H1 (cell line): ENCODE measurements around the gene SLC16A8. TPM values are rescaled to one million over a fixed set of nuclear protein-coding genes. Genes with fewer than 3 reads are reported as not detected.

ENCODE experiments used
- CTCF ChIA-PET: fragments of 300-600 bp; sonication (Branson Sonifier 250); formaldehyde crosslinking; loops from one replicate; lab custom pipeline; 2021; ENCODE audit not compliant: partially characterized antibody; lab: Charles Lee
- POLR2A ChIA-PET: fragments of 300-600 bp; sonication (Branson Sonifier 250); formaldehyde crosslinking; loops from one replicate; lab custom pipeline; 2021; ENCODE audit warnings: inconsistent platforms; ENCODE audit not compliant: partially characterized antibody; lab: Charles Lee
- DNase-seq, 2 experiments: peaks; one replicate each; pipeline versions ENCODE4 v3.0.0 to v3.0.0-alpha.2; 2010 to 2022; ENCODE audit warnings: low spot score in 2 of 2, low read depth in 1 of 2, mixed read lengths in 1 of 2
- FAIRE-seq: peaks from 2 replicates; lab custom pipeline; 2011; peaks lifted over from hg19 to GRCh38; lab: Jason Lieb, UNC
- H2AFZ ChIP-seq: 2 replicates; pipeline ENCODE4 v1.8.1; 2012; ENCODE audit warnings: low read length, inconsistent platforms
- H2AK5ac ChIP-seq: 2 replicates; pipeline ENCODE4 v1.6.1; 2013; ENCODE audit warnings: low read depth, low read length
- H2BK120ac ChIP-seq: replicated peaks from 2 replicates; pipeline ENCODE3; 2013; ENCODE audit warnings: low read depth, low read length, inconsistent platforms
- H2BK12ac ChIP-seq: 2 replicates; pipeline ENCODE4 v1.6.1; 2013; ENCODE audit warnings: low read depth, low read length
- H2BK15ac ChIP-seq: 2 replicates; pipeline ENCODE4 v1.6.1; 2013; ENCODE audit warnings: low read length
- H2BK20ac ChIP-seq: 2 replicates; pipeline ENCODE4 v1.6.1; 2013; ENCODE audit warnings: low read length
- H2BK5ac ChIP-seq: 2 replicates; pipeline ENCODE4 v1.6.1; 2013; ENCODE audit warnings: low read depth, low read length
- H3K14ac ChIP-seq: 2 replicates; pipeline ENCODE4 v1.6.1; 2013; ENCODE audit warnings: inconsistent platforms; ENCODE audit not compliant: insufficient read length
- H3K18ac ChIP-seq: 2 replicates; pipeline ENCODE4 v1.6.1; 2013; ENCODE audit warnings: low read length; ENCODE audit errors: extremely low read depth
- H3K23ac ChIP-seq: 2 replicates; pipeline ENCODE4 v1.6.1; 2013; ENCODE audit warnings: inconsistent platforms; ENCODE audit not compliant: insufficient read length
- H3K23me2 ChIP-seq: 2 replicates; pipeline ENCODE4 v1.6.1; 2013; ENCODE audit warnings: low read depth, low read length
- H3K27ac ChIP-seq: 2 replicates; pipeline ENCODE4 v1.6.1; 2011; ENCODE audit warnings: low read depth, low read length, inconsistent platforms
- H3K27me3 ChIP-seq, 4 experiments: replicated peaks in 1 of 4; 1 replicate in 1 of 4; 2 replicates in 3 of 4; pipeline versions ENCODE4 v1.6.1 to v1.8.1; 2011 to 2013; ENCODE audit warnings: low read length in 3 of 4, mild to moderate bottlenecking in 3 of 4, inconsistent platforms in 2 of 4, mixed read lengths in 2 of 4, moderate library complexity in 1 of 4; ENCODE audit not compliant: control insufficient read depth in 3 of 4, insufficient read depth in 3 of 4; ENCODE audit errors: extremely low read depth in 1 of 4
- H3K36me3 ChIP-seq, 4 experiments: 2 replicates each; pipeline versions ENCODE4 v1.6.1 to v1.8.1; 2011 to 2013; ENCODE audit warnings: mild to moderate bottlenecking in 4 of 4, low read length in 3 of 4, moderate library complexity in 2 of 4, control low read depth in 1 of 4, inconsistent platforms in 1 of 4; ENCODE audit not compliant: insufficient read depth in 4 of 4, control insufficient read depth in 2 of 4
- H3K4ac ChIP-seq: replicated peaks from 2 replicates; pipeline ENCODE3; 2013; ENCODE audit warnings: low read length, low read depth, mixed read lengths, inconsistent platforms; ENCODE audit not compliant: insufficient read length
- H3K4me1 ChIP-seq, 4 experiments: replicated peaks in 1 of 4; 1 replicate in 1 of 4; 2 replicates in 3 of 4; pipeline versions ENCODE4 v1.6.1 to v1.8.1; 2011 to 2013; ENCODE audit warnings: low read length in 3 of 4, inconsistent platforms in 2 of 4, mixed read lengths in 1 of 4; ENCODE audit not compliant: insufficient read depth in 4 of 4, control insufficient read depth in 3 of 4
- H3K4me2 ChIP-seq, 2 experiments: 2 replicates each; pipeline versions ENCODE4 v1.6.1 to v1.8.1; 2011 to 2013; ENCODE audit warnings: low read depth in 2 of 2, low read length in 2 of 2, control low read depth in 1 of 2, inconsistent platforms in 1 of 2, mild to moderate bottlenecking in 1 of 2; ENCODE audit not compliant: insufficient read depth in 1 of 2
- H3K4me3 ChIP-seq, 4 experiments: fragments of 200-600, 300-600 bp in 1 of 4; sonication (generic), shearing (Covaris generic), sonication (Bioruptor Twin) in 1 of 4; 2 replicates each; pipeline versions ENCODE4 v1.5.1 to v1.8.1; 2011 to 2016; ENCODE audit warnings: low read length in 4 of 4, low read depth in 3 of 4, control low read depth in 2 of 4, inconsistent platforms in 2 of 4, mild to moderate bottlenecking in 2 of 4, mixed read lengths in 1 of 4, moderate library complexity in 1 of 4; ENCODE audit not compliant: insufficient read depth in 2 of 4; ENCODE audit errors: extremely low read depth in 1 of 4
- H3K56ac ChIP-seq: replicated peaks from 2 replicates; pipeline ENCODE3; 2013; ENCODE audit warnings: low read depth, mild to moderate bottlenecking, mixed read lengths, low read length, inconsistent platforms; ENCODE audit not compliant: insufficient read length
- H3K79me1 ChIP-seq: 2 replicates; pipeline ENCODE4 v1.6.1; 2013; ENCODE audit warnings: low read depth, low read length, control low read depth
- H3K79me2 ChIP-seq, 2 experiments: 2 replicates each; pipeline versions ENCODE4 v1.6.1 to v1.8.1; 2012 to 2013; ENCODE audit warnings: low read length in 2 of 2, mild to moderate bottlenecking in 2 of 2, inconsistent platforms in 1 of 2; ENCODE audit not compliant: insufficient read depth in 2 of 2, control insufficient read depth in 1 of 2
- H3K9ac ChIP-seq, 4 experiments: replicated peaks in 1 of 4; 1 replicate in 1 of 4; 2 replicates in 3 of 4; pipeline versions ENCODE4 v1.6.1 to v1.8.1; 2011 to 2013; ENCODE audit warnings: low read depth in 3 of 4, low read length in 3 of 4, control low read depth in 2 of 4, mild to moderate bottlenecking in 2 of 4, moderate library complexity in 2 of 4, inconsistent platforms in 1 of 4; ENCODE audit errors: extremely low read depth in 1 of 4
- H3K9me3 ChIP-seq, 2 experiments: 2 replicates each; pipeline versions ENCODE4 v1.6.1 to v1.8.1; 2012 to 2013; ENCODE audit warnings: mild to moderate bottlenecking in 2 of 2, moderate library complexity in 2 of 2, control low read depth in 1 of 2, inconsistent platforms in 1 of 2, low read depth in 1 of 2, low read length in 1 of 2, mixed read lengths in 1 of 2; ENCODE audit not compliant: insufficient read depth in 2 of 2
- H4K20me1 ChIP-seq, 2 experiments: replicated peaks in 1 of 2; 2 replicates each; pipeline versions ENCODE3 to v1.8.1; 2011 to 2013; ENCODE audit warnings: inconsistent platforms in 2 of 2, low read length in 2 of 2, mild to moderate bottlenecking in 1 of 2; ENCODE audit not compliant: insufficient read depth in 2 of 2, control insufficient read depth in 1 of 2
- H4K5ac ChIP-seq: 2 replicates; pipeline ENCODE4 v1.6.1; 2013; ENCODE audit warnings: low read length, low read depth, mixed read lengths, inconsistent platforms; ENCODE audit not compliant: insufficient read length
- H4K8ac ChIP-seq: 2 replicates; pipeline ENCODE4 v1.8.0; 2013; ENCODE audit warnings: mild to moderate bottlenecking, moderate library complexity, low read length, inconsistent platforms; ENCODE audit not compliant: insufficient read depth; ENCODE audit errors: extremely low read depth
- H4K91ac ChIP-seq: replicated peaks from 2 replicates; pipeline ENCODE3; 2013; ENCODE audit warnings: low read length, mixed read lengths, inconsistent platforms; ENCODE audit not compliant: insufficient read length
- CTBP2 ChIP-seq: IDR thresholded peaks from 2 replicates; pipeline ENCODE4 v1.7.0; 2011; ENCODE audit warnings: borderline replicate concordance, mild to moderate bottlenecking, moderate library complexity, mixed read lengths, low read length; ENCODE audit not compliant: insufficient read depth, insufficient read length
- CTCF ChIP-seq, 3 experiments: IDR thresholded peaks; 1 replicate in 2 of 3; 2 replicates in 1 of 3; pipeline versions ENCODE4 v1.5.1 to v1.6.1; 2011; ENCODE audit warnings: low read length in 3 of 3, mild to moderate bottlenecking in 3 of 3, inconsistent platforms in 2 of 3, low read depth in 1 of 3, moderate library complexity in 1 of 3; ENCODE audit not compliant: insufficient read depth in 1 of 3; ENCODE audit errors: control extremely low read depth in 1 of 3
- NRF1 ChIP-seq: IDR thresholded peaks from 2 replicates; pipeline ENCODE4 v1.6.1; 2011; ENCODE audit warnings: mild to moderate bottlenecking, low read depth, low read length, improper control_type of control experiment
- RNF2 ChIP-seq: fragments of 200-900, 300-1000 bp; sonication (generic); IDR thresholded peaks from 2 replicates; pipeline ENCODE4 v1.7.1; 2016; ENCODE audit warnings: borderline replicate concordance, low read depth, mild to moderate bottlenecking, antibody characterized with exemption, low read length; ENCODE audit not compliant: poor library complexity, severe bottlenecking; ENCODE audit errors: missing control alignments
- SIRT6 ChIP-seq: IDR thresholded peaks from one replicate; pipeline ENCODE4 v1.7.1; 2012; ENCODE audit warnings: low read length, inconsistent platforms
- SRF ChIP-seq: IDR thresholded peaks from 2 replicates; pipeline ENCODE4 v1.6.1; 2011; ENCODE audit warnings: mild to moderate bottlenecking, low read depth, low read length, moderate library complexity
- TCF12 ChIP-seq: IDR thresholded peaks from 2 replicates; pipeline ENCODE4 v1.6.1; 2011; ENCODE audit warnings: low read depth, mild to moderate bottlenecking, low read length
- ZNF274 ChIP-seq: IDR thresholded peaks from 2 replicates; pipeline ENCODE4 v1.7.0; 2012; ENCODE audit warnings: low read length, borderline replicate concordance; ENCODE audit errors: extremely low read depth
- WGBS, 2 experiments: shearing (Covaris generic) in 1 of 2; methylation state at CpG; one replicate each; pipeline versions ENCODE4 v1.1.6 to v1.1.7; 2013 to 2015; ENCODE audit warnings: low lambda C conversion rate in 2 of 2, mixed read lengths in 2 of 2, inconsistent platforms in 1 of 2, low coverage in 1 of 2, missing lambda C conversion rate in 1 of 2; ENCODE audit not compliant: insufficient replicate concordance in 2 of 2, insufficient coverage in 1 of 2, insufficient read length in 1 of 2; ENCODE audit errors: extremely low coverage in 1 of 2, missing lambda C conversion rate in 1 of 2; 5-methylcytosine and 5-hydroxymethylcytosine counted together
- polyA plus RNA-seq, 7 experiments: library from polyadenylated mRNA; depleted of rRNA in 3 of 7; stranded (reverse) in 5 of 7; unstranded in 2 of 7; fragments of >200 nt in 5 of 7; fragments of 200-250 nt in 2 of 7; gene quantifications; 1 replicate in 5 of 7; 2 replicates in 1 of 7; 4 replicates in 1 of 7; pipeline versions ENCODE4 v1.2.1 to v1.2.3, GENCODE V29; 2011 to 2013; ENCODE audit warnings: missing spikeins in 2 of 7, mixed read lengths in 2 of 7
- total RNA-seq: library from RNA; stranded (reverse); fragmentation: NEBNext Ultra II Directional; extraction: Animal tissue kit (Norgen Biotek cat#: 25700); gene quantifications from 2 replicates; pipeline ENCODE4 v1.2.1, GENCODE V29; 2021
- TF ChIP-seq, protein P1 (sequence below): IDR thresholded peaks from 2 replicates; pipeline ENCODE4 v1.6.1; 2012; ENCODE audit warnings: low read length, inconsistent platforms

Gene SLC16A8
- total and polyA plus RNA-seq, 2 of the 8 experiments (the other 6 are each of a cell fraction or from before 2014, with no cell fraction given): 0.70 TPM; not detected in 1

- no peak overlapping the region for H3K9ac ChIP-seq
- H4K8ac ChIP-seq: no peak overlapping the region
- H3K4me2 ChIP-seq: no peak overlapping the region
- H3K23me2 ChIP-seq: no peaks in the 10 kb centered on the region
- no peak overlapping the region for H3K14ac ChIP-seq
- peaks cover 0 to 7% of the 10 kb centered on the region in 2 experiments for H4K20me1 ChIP-seq
- H2BK15ac ChIP-seq: no peak overlapping the region
- no peaks in the 10 kb centered on the region for H3K9me3 ChIP-seq
- no peak overlapping the region for H2BK120ac ChIP-seq
- no peak overlapping the region for H2AK5ac ChIP-seq
- H3K4me1 ChIP-seq: no peaks in the 10 kb centered on the region
- no peak overlapping the region for H3K23ac ChIP-seq
- H2BK5ac ChIP-seq: no peak overlapping the region
- CTCF ChIA-PET: interaction anchor here (0.6 to 8.4 kb wide), 7 partner anchors 9 to 132 kb away, joined by 3 to 84 read pairs (median 4); partner anchors contain the start of gene BAIAP2L2
- FAIRE-seq: no peak
- no peak overlapping the region for H3K27ac ChIP-seq
- no peaks in the 10 kb centered on the region; the same call in 1 of the 2 replicates for H3K79me1 ChIP-seq
- no peak for DNase-seq
- no peak overlapping the region for H2BK20ac ChIP-seq
- no peaks in the 10 kb centered on the region for H3K36me3 ChIP-seq
- WGBS, 2 experiments: 87% methylated on average over 10 of the region's 10 CpGs; no CpG with 5 or more reads in 1 of the 2 experiments
- no peaks in the 10 kb centered on the region for H3K27me3 ChIP-seq
- no peak overlapping the region for H3K56ac ChIP-seq
- no peak overlapping the region for H3K18ac ChIP-seq
- H3K79me2 ChIP-seq: no peaks in the 10 kb centered on the region
- no peak overlapping the region for H2AFZ ChIP-seq
- H4K5ac ChIP-seq: no peak overlapping the region
- H4K91ac ChIP-seq: no peak overlapping the region
- POLR2A ChIA-PET: interaction anchor here (1.5 kb wide), 1 partner anchor 15 kb away, joined by 5 read pairs; no protein-coding TSS in a partner anchor
- no peak overlapping the region for H3K4me3 ChIP-seq
- H3K4ac ChIP-seq: no peak overlapping the region
- H2BK12ac ChIP-seq: no peak overlapping the region
- TF ChIP-seq CTCF (IDR thresholded peaks at IDR 0.05; ENCODE audit: control extremely low read depth in 1 of 3, insufficient read depth in 1 of 3, low read depth in 1 of 3, low read length in 3 of 3) (no peak), RNF2 (no peak), NRF1 (no peak), CTBP2 (no peak), SRF (no peak), TCF12 (no peak), SIRT6 (no peak), ZNF274 (no peak)
- TF ChIP-seq, protein P1, sequence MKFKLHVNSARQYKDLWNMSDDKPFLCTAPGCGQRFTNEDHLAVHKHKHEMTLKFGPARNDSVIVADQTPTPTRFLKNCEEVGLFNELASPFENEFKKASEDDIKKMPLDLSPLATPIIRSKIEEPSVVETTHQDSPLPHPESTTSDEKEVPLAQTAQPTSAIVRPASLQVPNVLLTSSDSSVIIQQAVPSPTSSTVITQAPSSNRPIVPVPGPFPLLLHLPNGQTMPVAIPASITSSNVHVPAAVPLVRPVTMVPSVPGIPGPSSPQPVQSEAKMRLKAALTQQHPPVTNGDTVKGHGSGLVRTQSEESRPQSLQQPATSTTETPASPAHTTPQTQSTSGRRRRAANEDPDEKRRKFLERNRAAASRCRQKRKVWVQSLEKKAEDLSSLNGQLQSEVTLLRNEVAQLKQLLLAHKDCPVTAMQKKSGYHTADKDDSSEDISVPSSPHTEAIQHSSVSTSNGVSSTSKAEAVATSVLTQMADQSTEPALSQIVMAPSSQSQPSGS: no peak
Measured at GRCh38 chr22:38129021-38129420, 45.0 kb upstream of the SLC16A8 start.
